Renal pelvis (tissue), 4 donors: ENCODE data around the gene SMIM21. TPM values are rescaled to one million over a fixed set of nuclear protein-coding genes. Genes with fewer than 3 reads are reported as not detected.

ENCODE experiments used
- DNase-seq: peaks from one replicate; pipeline ENCODE4 v3.0.0-alpha.2; 2013
- polyA plus RNA-seq, 3 donors: library from polyadenylated mRNA; unstranded; fragments of 120-200 nt; gene quantifications; one replicate each; pipeline ENCODE4 v1.2.1, GENCODE V29; 2013; ENCODE audit not compliant: insufficient read length in 3 of 3

SMIM21 gene
- polyA plus RNA-seq, 3 donors: 0.04 to 0.18 (median 0.15) TPM

- no peak for DNase-seq
These were observed 987 bp upstream of the SMIM21 start for GRCh38 chr18:75428490-75428889.

GRCh38 chr18:75422341-75422910 is 5.1 kb downstream of the SMIM21 start:
- DNase-seq: no peak

- no peak for DNase-seq
These were observed 5.8 kb downstream of the SMIM21 start for GRCh38 chr18:75421656-75422055.

GRCh38 chr18:75418293-75419005 is 9.1 kb downstream of the SMIM21 start:
- DNase-seq: no peak

- no peak for DNase-seq
These were observed 16.9 kb downstream of the SMIM21 start for GRCh38 chr18:75410611-75411010.

GRCh38 chr18:75409806-75410205 is 17.7 kb downstream of the SMIM21 start:
- no peak for DNase-seq

GRCh38 chr18:75408554-75409506 is 18.7 kb downstream of the SMIM21 start:
- DNase-seq: no peak

GRCh38 chr18:75407468-75408437 is 19.8 kb downstream of the SMIM21 start:
- no peak for DNase-seq

- DNase-seq: no peak
These were observed 20.7 kb downstream of the SMIM21 start for GRCh38 chr18:75406491-75407445.

GRCh38 chr18:75405351-75405750 is 22.2 kb downstream of the SMIM21 start:
- no peak for DNase-seq

- DNase-seq: no peak
These were observed 27.1 kb downstream of the SMIM21 start for GRCh38 chr18:75400366-75400765.

- no peak for DNase-seq
These were observed 32.4 kb downstream of the SMIM21 start for GRCh38 chr18:75395137-75395536.

- no peak for DNase-seq
These were observed 33.8 kb downstream of the SMIM21 start for GRCh38 chr18:75393721-75394120.

GRCh38 chr18:75392226-75392578 is 35.3 kb downstream of the SMIM21 start:
- DNase-seq: no peak

GRCh38 chr18:75391279-75392225 is 36.0 kb downstream of the SMIM21 start:
- no peak for DNase-seq

- DNase-seq: no peak
These were observed 36.6 kb downstream of the SMIM21 start for GRCh38 chr18:75390854-75391253.

GRCh38 chr18:75384144-75384543 is 43.4 kb downstream of the SMIM21 start:
- DNase-seq: no peak

- no peak for DNase-seq
These were observed 48.9 kb downstream of the SMIM21 start for GRCh38 chr18:75378376-75379315.
